GM12865 (cell line): ENCODE data around the gene ZNF592.
A peak's percentile ranks its signal among the peaks of the same experiment; 100 is the strongest.

Experiments
- DNase-seq: peaks from one replicate; pipeline ENCODE4 v3.0.0; 2010; ENCODE audit warnings: low read depth
- H3K4me3 ChIP-seq: 2 replicates; pipeline ENCODE4 v1.5.1; 2011; ENCODE audit warnings: mild to moderate bottlenecking, low read depth, low read length, control low read depth
- CTCF ChIP-seq: IDR thresholded peaks from 2 replicates; pipeline ENCODE4 v1.5.1; 2011; ENCODE audit warnings: low read length, control low read depth, low read depth, inconsistent platforms; ENCODE audit not compliant: insufficient read depth; ENCODE audit errors: missing control alignments

The ZNF592 gene

GRCh38 chr15:84734794-84735479, 13.5 kb upstream of the ZNF592 start:
- peak; percentile 92 for DNase-seq

GRCh38 chr15:84735480-84736061, 12.8 kb upstream of the ZNF592 start:
- H3K4me3 ChIP-seq = peak overlapping the region; percentile 40
- peak; percentile 71 for DNase-seq

More at GRCh38 chr15:84734794-84735479, 13.5 kb upstream of the ZNF592 start:
- no peak for TF ChIP-seq CTCF
- H3K4me3 ChIP-seq = peak overlapping the region; percentile 40

- no peak for TF ChIP-seq CTCF
- H3K4me3 ChIP-seq = no peak overlapping the region
- peak; percentile 97 for DNase-seq
These were observed 12.0 kb upstream of the ZNF592 start for GRCh38 chr15:84736375-84736774.

GRCh38 chr15:84737005-84737404, 11.4 kb upstream of the ZNF592 start:
- DNase-seq = no peak
- TF ChIP-seq CTCF = no peak
- H3K4me3 ChIP-seq = no peak overlapping the region

- no peak overlapping the region for H3K4me3 ChIP-seq
- no peak for TF ChIP-seq CTCF
- no peak for DNase-seq
These were observed 7.7 kb upstream of the ZNF592 start for GRCh38 chr15:84740691-84741090.

GRCh38 chr15:84741121-84741520, 7.3 kb upstream of the ZNF592 start:
- no peak for DNase-seq
- TF ChIP-seq CTCF = no peak
- H3K4me3 ChIP-seq = no peak overlapping the region

GRCh38 chr15:84747416-84748273, 747 bp upstream of the ZNF592 start:
- peak; percentile 86 for DNase-seq

More at GRCh38 chr15:84747416-84748273, 747 bp upstream of the ZNF592 start:
- peak overlapping the region; percentile 82 for H3K4me3 ChIP-seq
- TF ChIP-seq CTCF = peak; percentile 7
